ENCODE measurements around the gene CNTNAP2.

DNA sequence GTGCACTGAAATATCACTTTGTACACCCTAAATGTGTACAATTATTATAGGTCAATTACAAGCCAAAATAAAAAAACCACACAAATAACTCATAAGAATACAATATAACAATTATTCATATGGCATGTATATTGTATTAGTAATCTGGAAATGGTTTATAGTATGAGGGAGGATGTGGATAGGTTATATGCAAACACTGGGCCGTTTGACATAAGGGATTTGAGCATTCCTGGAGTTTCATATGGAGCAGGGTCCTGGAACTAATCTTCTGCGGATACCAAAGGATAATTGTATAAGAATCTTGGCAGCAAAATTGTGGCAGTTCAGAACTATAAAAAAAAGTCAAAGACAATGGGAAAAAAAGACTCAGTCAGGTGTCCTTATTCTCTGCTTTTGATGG is 619.4 kb downstream of the CNTNAP2 start:
- no peak for TF ChIP-seq SUZ12 (IDR thresholded peaks at IDR 0.05; ENCODE audit: extremely low read depth, insufficient read depth, insufficient read length)
- no peak for TF ChIP-seq YY1 (IDR thresholded peaks at IDR 0.05; ENCODE audit: insufficient read depth, insufficient read length)
- no peak for TF ChIP-seq ZNF274 (IDR thresholded peaks at IDR 0.05; ENCODE audit: low read depth, low read length)
